ENCODE measurements around the gene RIPOR2. TPM values are rescaled to one million over a fixed set of nuclear protein-coding genes. Genes with fewer than 3 reads are reported as not detected.

Gene RIPOR2
- total RNA-seq, 1 donor from 2014 or later: 38.0 TPM

DNA sequence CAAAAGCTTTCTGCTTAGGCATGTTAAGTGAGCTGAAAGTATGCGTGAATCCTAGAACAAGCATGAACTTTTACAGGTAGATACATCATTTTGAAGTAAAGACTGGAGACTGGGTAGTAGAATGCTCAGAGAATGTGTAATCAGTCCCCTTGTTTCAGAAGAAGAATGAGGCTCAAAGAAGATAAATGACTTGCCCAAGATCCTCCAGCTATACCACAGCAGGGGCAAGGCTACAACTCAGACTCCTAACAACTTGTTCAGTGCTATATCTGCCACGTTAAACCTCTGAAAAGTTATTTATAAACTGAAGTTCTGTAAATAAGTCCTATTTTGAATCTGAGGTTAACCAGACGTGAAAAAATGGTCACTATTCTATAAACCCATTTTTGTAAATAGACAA lies 2.9 kb downstream of the RIPOR2 start:
- Histone ChIP-seq H3K27ac (no peak overlapping the region), H3K36me3 (no peaks in the 10 kb centered on the region), H3K27me3 (ENCODE audit: low read depth) (no peaks in the 10 kb centered on the region), H3K9me3 (no peaks in the 10 kb centered on the region), H3K4me1 (peaks cover 38% of the 10 kb centered on the region), H3K4me3 (peak overlapping the region; percentile 36)
- DNase-seq (no peak), ATAC-seq (no peak)
- TF ChIP-seq, protein P1, sequence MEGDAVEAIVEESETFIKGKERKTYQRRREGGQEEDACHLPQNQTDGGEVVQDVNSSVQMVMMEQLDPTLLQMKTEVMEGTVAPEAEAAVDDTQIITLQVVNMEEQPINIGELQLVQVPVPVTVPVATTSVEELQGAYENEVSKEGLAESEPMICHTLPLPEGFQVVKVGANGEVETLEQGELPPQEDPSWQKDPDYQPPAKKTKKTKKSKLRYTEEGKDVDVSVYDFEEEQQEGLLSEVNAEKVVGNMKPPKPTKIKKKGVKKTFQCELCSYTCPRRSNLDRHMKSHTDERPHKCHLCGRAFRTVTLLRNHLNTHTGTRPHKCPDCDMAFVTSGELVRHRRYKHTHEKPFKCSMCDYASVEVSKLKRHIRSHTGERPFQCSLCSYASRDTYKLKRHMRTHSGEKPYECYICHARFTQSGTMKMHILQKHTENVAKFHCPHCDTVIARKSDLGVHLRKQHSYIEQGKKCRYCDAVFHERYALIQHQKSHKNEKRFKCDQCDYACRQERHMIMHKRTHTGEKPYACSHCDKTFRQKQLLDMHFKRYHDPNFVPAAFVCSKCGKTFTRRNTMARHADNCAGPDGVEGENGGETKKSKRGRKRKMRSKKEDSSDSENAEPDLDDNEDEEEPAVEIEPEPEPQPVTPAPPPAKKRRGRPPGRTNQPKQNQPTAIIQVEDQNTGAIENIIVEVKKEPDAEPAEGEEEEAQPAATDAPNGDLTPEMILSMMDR (IDR thresholded peaks at IDR 0.05): no peak
- intact Hi-C loops (cut with DNase I): no loop called here

GRCh38 chr6:24931718-24932691 lies 3.8 kb downstream of the RIPOR2 start:
- Histone ChIP-seq H3K4me3 (no peak overlapping the region), H3K36me3 (no peaks in the 10 kb centered on the region)

GRCh38 chr6:24931296-24931695 lies 4.5 kb downstream of the RIPOR2 start:
- TF ChIP-seq, protein P1 (IDR thresholded peaks at IDR 0.05): no peak
- Histone ChIP-seq H3K36me3 (no peaks in the 10 kb centered on the region), H3K4me3 (no peak overlapping the region), H3K27ac (no peak overlapping the region), H3K27me3 (ENCODE audit: low read depth) (no peaks in the 10 kb centered on the region), H3K4me1 (peaks cover 39% of the 10 kb centered on the region), H3K9me3 (no peaks in the 10 kb centered on the region)
- no peak for DNase-seq
- ATAC-seq: no peak
- intact Hi-C loops (cut with DNase I): no loop called here

More at GRCh38 chr6:24931718-24932691, 3.8 kb downstream of the RIPOR2 start:
- Histone ChIP-seq H3K27me3 (ENCODE audit: low read depth) (no peaks in the 10 kb centered on the region), H3K4me1 (peaks cover 38% of the 10 kb centered on the region), H3K27ac (no peak overlapping the region), H3K9me3 (no peaks in the 10 kb centered on the region)
- ATAC-seq (no peak), DNase-seq (no peak)
- intact Hi-C loops (cut with DNase I): no loop called here
- TF ChIP-seq, protein P1 (IDR thresholded peaks at IDR 0.05): no peak

- no peak for DNase-seq
- H3K27ac ChIP-seq: no peak overlapping the region
- no peaks in the 10 kb centered on the region for H3K9me3 ChIP-seq
- no peak for ATAC-seq
- H3K4me3 ChIP-seq: no peak overlapping the region
- no peaks in the 10 kb centered on the region for H3K27me3 ChIP-seq (ENCODE audit: low read depth)
- intact Hi-C loops (cut with DNase I): no loop called here
- H3K4me1 ChIP-seq: peaks cover 35% of the 10 kb centered on the region
- H3K36me3 ChIP-seq: no peaks in the 10 kb centered on the region
- TF ChIP-seq, protein P1 (IDR thresholded peaks at IDR 0.05): no peak
These were observed 5.3 kb downstream of the RIPOR2 start for GRCh38 chr6:24930431-24930871.

- ATAC-seq: peak in 1 of 2 donors; percentile 49
- peaks cover 35% of the 10 kb centered on the region for H3K4me1 ChIP-seq
- H3K9me3 ChIP-seq: no peaks in the 10 kb centered on the region
- intact Hi-C loops (cut with DNase I): no loop called here
- TF ChIP-seq, protein P1 (IDR thresholded peaks at IDR 0.05): no peak
- no peak overlapping the region for H3K27ac ChIP-seq
- H3K36me3 ChIP-seq: no peaks in the 10 kb centered on the region
- no peak overlapping the region for H3K4me3 ChIP-seq
- no peaks in the 10 kb centered on the region for H3K27me3 ChIP-seq (ENCODE audit: low read depth)
- DNase-seq: no peak
These were observed 6.5 kb downstream of the RIPOR2 start for GRCh38 chr6:24929242-24929641.

Data from lower lobe of right lung (tissue), 2 donors.